ENCODE data around the gene IRF9.

Gene IRF9

GRCh38 chr14:24160850-24161804 is at the start of gene IRF9:
Gene IRF9 (plus strand): TSS chr14:24161265. CDS start chr14:24162145, 880 bp downstream.
- DNase-seq, result peak; percentile 96

GRCh38 chr14:24113379-24113800 is 47.7 kb upstream of the IRF9 start:
- DNase-seq, result no peak

- DNase-seq, result peak; percentile 63
These were observed 47.1 kb upstream of the IRF9 start for GRCh38 chr14:24113801-24114531.

GRCh38 chr14:24114532-24115421 is 46.3 kb upstream of the IRF9 start, which contains the start of the genes DCAF11 and NRL:
Gene DCAF11 (plus strand): TSS chr14:24114777. CDS start chr14:24115595, 818 bp downstream.
Gene NRL (minus strand): TSS chr14:24114949. CDS start chr14:24082848, 32,101 bp downstream.
- DNase-seq, result peak; percentile 95

GRCh38 chr14:24115422-24116127 is 45.5 kb upstream of the IRF9 start:
- no peak for DNase-seq

GRCh38 chr14:24116128-24116814 is 44.8 kb upstream of the IRF9 start:
- no peak for DNase-seq

- no peak for DNase-seq
These were observed 43.9 kb upstream of the IRF9 start for GRCh38 chr14:24117179-24117578.

GRCh38 chr14:24119691-24120090 is 41.4 kb upstream of the IRF9 start:
- no peak for DNase-seq

GRCh38 chr14:24121210-24121609 is 39.9 kb upstream of the IRF9 start:
- DNase-seq, result no peak

GRCh38 chr14:24122416-24122815 is 38.6 kb upstream of the IRF9 start:
- DNase-seq, result no peak

- no peak for DNase-seq
These were observed 38.2 kb upstream of the IRF9 start for GRCh38 chr14:24122898-24123297.

GRCh38 chr14:24123424-24124417 is 37.3 kb upstream of the IRF9 start:
- no peak for DNase-seq

- no peak for DNase-seq
These were observed 34.1 kb upstream of the IRF9 start for GRCh38 chr14:24126939-24127338.

GRCh38 chr14:24127673-24128072 is 33.4 kb upstream of the IRF9 start:
- DNase-seq, result no peak

- DNase-seq, result no peak
These were observed 31.6 kb upstream of the IRF9 start for GRCh38 chr14:24129410-24129998.

GRCh38 chr14:24130380-24130716 is 30.7 kb upstream of the IRF9 start, which contains the start of gene FITM1:
Gene FITM1 (plus strand): TSS chr14:24130659. CDS start chr14:24131564, 905 bp downstream.
- no peak for DNase-seq

GRCh38 chr14:24130717-24131548 is 30.1 kb upstream of the IRF9 start:
- no peak for DNase-seq

- no peak for DNase-seq
These were observed 29.5 kb upstream of the IRF9 start for GRCh38 chr14:24131549-24131966.

All from stimulated activated CD4-positive, alpha-beta T cell treated with anti-CD3 and anti-CD28 coated beads, Interleukin-12 subunit alpha, Interleukin-12 subunit beta, amount 100 ng/mL, for 4 hours (primary cell).